Measurements from ENCODE around the gene GMIP.

GMIP gene

GRCh38 chr19:19632661-19633060, 10.8 kb downstream of the GMIP start:
- TF ChIP-seq ZFX (IDR thresholded peaks at IDR 0.05), result no peak
- TF ChIP-seq CTCF (conservative IDR thresholded peaks at IDR 0.05), result no peak
- H3K27ac ChIP-seq, result no peak overlapping the region

GRCh38 chr19:19631346-19631745, 12.1 kb downstream of the GMIP start:
- no peak for TF ChIP-seq ZFX (IDR thresholded peaks at IDR 0.05)
- TF ChIP-seq CTCF (conservative IDR thresholded peaks at IDR 0.05), result no peak

GRCh38 chr19:19630426-19630825, 13.0 kb downstream of the GMIP start:
- H3K27ac ChIP-seq, result no peak overlapping the region
- no peak for TF ChIP-seq ZFX (IDR thresholded peaks at IDR 0.05)
- no peak for TF ChIP-seq CTCF (conservative IDR thresholded peaks at IDR 0.05)

More at GRCh38 chr19:19631346-19631745, 12.1 kb downstream of the GMIP start:
- H3K27ac ChIP-seq, result no peak overlapping the region

- no peak for TF ChIP-seq CTCF (conservative IDR thresholded peaks at IDR 0.05)
- no peak overlapping the region for H3K27ac ChIP-seq
These were observed 13.4 kb downstream of the GMIP start for GRCh38 chr19:19630062-19630414.

GRCh38 chr19:19628501-19629134, 14.8 kb downstream of the GMIP start:
- TF ChIP-seq CTCF (conservative IDR thresholded peaks at IDR 0.05) (no peak), ZFX (IDR thresholded peaks at IDR 0.05) (no peak)
- H3K27ac ChIP-seq, result peak overlapping the region; percentile 74

- H3K27ac ChIP-seq, result peak within 1 kb of the TSS; percentile 74
- TF ChIP-seq ZFX (IDR thresholded peaks at IDR 0.05), result peak; percentile 71; the same call in 1 of the 2 replicates
- TF ChIP-seq CTCF (conservative IDR thresholded peaks at IDR 0.05), result no peak
These were observed 15.6 kb downstream of the GMIP start, which contains the start of gene LPAR2 for GRCh38 chr19:19627621-19628500. Gene LPAR2, minus strand, starts transcription at chr19:19628220. Its CDS starts 945 bp downstream, at chr19:19627275.
